HCT116 (cell line): ENCODE data around the gene CBR4. TPM values are rescaled to one million over a fixed set of nuclear protein-coding genes. Genes with fewer than 3 reads are reported as not detected.
"Not testable (repeated sequence)": the region's sequence is repeated elsewhere in the genome, so short reads cannot be mapped to it uniquely, and the experiment has no call there.

Experiments
- ATAC-seq: fragments of 200-7000 bp; cut with Tn5 transposase; 2 replicates; pipeline ENCODE4 v1.9.1; 2020; ENCODE audit warnings: mild to moderate bottlenecking, moderate library complexity
- BruUV-seq: library from RNA; stranded (reverse); fragments of 400-500 nt; replicated peaks from 2 replicates; lab custom pipeline; 2021; lab: Mats Ljungman, UMichigan
- CTCF ChIA-PET: fragments of 300-600 bp; sonication (Branson Sonifier 250); formaldehyde crosslinking; loops from one replicate; lab custom pipeline; 2021; ENCODE audit warnings: antibody characterized with exemption; lab: Charles Lee
- POLR2A ChIA-PET: fragments of 300-600, 350-600 bp; sonication (Branson Sonifier 250); formaldehyde crosslinking; loops from one replicate; lab custom pipeline; 2021; ENCODE audit warnings: antibody characterized with exemption; lab: Charles Lee
- RAD21 ChIA-PET, 2 experiments: fragments of 300-600 bp; sonication (Branson Sonifier 250); formaldehyde crosslinking; loops; one replicate each; lab custom pipeline; 2023; ENCODE audit warnings: low total read pairs in 2 of 2; ENCODE audit not compliant: uncharacterized antibody in 2 of 2, unreplicated experiment in 2 of 2, low non-redundant PET in 1 of 2; lab: Charles Lee
- DNase-seq: peaks from one replicate; pipeline ENCODE4 v3.0.0-alpha.2; 2010; ENCODE audit warnings: low read depth, low spot score
- H2AFZ ChIP-seq: fragments of 200-600 bp; shearing (Covaris generic), sonication (generic); 2 replicates; pipeline ENCODE4 v1.6.1; 2017; ENCODE audit warnings: low read depth, mixed run types, mixed read lengths, antibody characterized with exemption, low read length; ENCODE audit not compliant: poor library complexity, severe bottlenecking
- H3K27ac ChIP-seq: 2 replicates; pipeline ENCODE4 v1.5.1; 2012; ENCODE audit warnings: low read depth, low read length
- H3K27me3 ChIP-seq: fragments of 200-600 bp; sonication (generic); 2 replicates; pipeline ENCODE4 v1.6.1; 2016; ENCODE audit warnings: mixed run types, low read length, mixed read lengths; ENCODE audit not compliant: insufficient read depth
- H3K36me3 ChIP-seq, 2 experiments: fragments of 200-500 bp in 1 of 2; fragments of 200-600 bp in 1 of 2; sonication (Bioruptor generic) in 1 of 2; sonication (generic) in 1 of 2; 2 replicates each; pipeline versions ENCODE4 v1.5.1 to v1.6.1; 2014 to 2016; ENCODE audit warnings: low read length in 2 of 2, inconsistent platforms in 1 of 2, mixed read lengths in 1 of 2, mixed run types in 1 of 2; ENCODE audit not compliant: insufficient read depth in 2 of 2, control insufficient read depth in 1 of 2
- H3K4me1 ChIP-seq, 2 experiments: fragments of 200-600 bp in 1 of 2; sonication (generic) in 1 of 2; 2 replicates each; pipeline versions ENCODE4 v1.5.1 to v1.6.1; 2012 to 2017; ENCODE audit warnings: low read length in 2 of 2, inconsistent platforms in 1 of 2, mild to moderate bottlenecking in 1 of 2, mixed read lengths in 1 of 2, mixed run types in 1 of 2, moderate library complexity in 1 of 2; ENCODE audit not compliant: insufficient read depth in 2 of 2, control insufficient read depth in 1 of 2
- H3K4me2 ChIP-seq: fragments of 200-600 bp; sonication (generic); 2 replicates; pipeline ENCODE4 v1.6.1; 2017; ENCODE audit warnings: mixed run types, low read length, mixed read lengths
- H3K4me3 ChIP-seq, 2 experiments: fragments of 200-600 bp in 1 of 2; sonication (generic) in 1 of 2; replicated peaks in 1 of 2; 2 replicates each; pipeline ENCODE4 v1.5.1; 2011 to 2016; ENCODE audit warnings: low read length in 2 of 2, control low read depth in 1 of 2, low read depth in 1 of 2, mild to moderate bottlenecking in 1 of 2, mixed read lengths in 1 of 2, mixed run types in 1 of 2
- H3K79me2 ChIP-seq: fragments of 200-600 bp; sonication (generic); 2 replicates; pipeline ENCODE4 v1.6.1; 2017; ENCODE audit warnings: mild to moderate bottlenecking, mixed run types, low read length, moderate library complexity, mixed read lengths; ENCODE audit not compliant: insufficient read depth
- H3K9ac ChIP-seq: fragments of 200-600 bp; sonication (generic); 2 replicates; pipeline ENCODE4 v1.6.1; 2016; ENCODE audit warnings: low read length, mixed read lengths
- H3K9me2 ChIP-seq: fragments of 200-600 bp; sonication (generic), shearing (Covaris generic); 2 replicates; pipeline ENCODE4 v1.6.1; 2017; ENCODE audit warnings: mixed run types, mild to moderate bottlenecking, moderate library complexity; ENCODE audit not compliant: insufficient read depth
- H3K9me3 ChIP-seq, 2 experiments: fragments of 200-500 bp in 1 of 2; fragments of 200-600 bp in 1 of 2; sonication (Bioruptor generic) in 1 of 2; sonication (generic) in 1 of 2; 2 replicates each; pipeline ENCODE4 v1.6.1; 2014 to 2017; ENCODE audit warnings: low read length in 2 of 2, mixed read lengths in 2 of 2, inconsistent platforms in 1 of 2, low read depth in 1 of 2, mild to moderate bottlenecking in 1 of 2, mixed run types in 1 of 2, moderate library complexity in 1 of 2; ENCODE audit not compliant: control insufficient read depth in 1 of 2, insufficient read depth in 1 of 2
- H4K20me1 ChIP-seq: fragments of 200-600 bp; sonication (generic), shearing (Covaris generic); 2 replicates; pipeline ENCODE4 v1.6.1; 2017; ENCODE audit warnings: mixed run types, mild to moderate bottlenecking, moderate library complexity; ENCODE audit not compliant: insufficient read depth
- CBX3 ChIP-seq: IDR thresholded peaks from 2 replicates; pipeline ENCODE4 v1.6.1; 2012; ENCODE audit warnings: low read depth
- EZH2 ChIP-seq: fragments of 200-600 bp; sonication (generic); IDR thresholded peaks from 2 replicates; pipeline ENCODE4 v1.6.1; 2017; ENCODE audit warnings: antibody characterized with exemption, mixed run types
- JUND ChIP-seq: IDR thresholded peaks from 2 replicates; pipeline ENCODE4 v1.6.1; 2012
- POLR2A ChIP-seq: IDR thresholded peaks from 2 replicates; pipeline ENCODE4 v1.7.0; 2011; ENCODE audit warnings: borderline replicate concordance; ENCODE audit not compliant: insufficient read depth, insufficient read length; ENCODE audit errors: extremely low read depth
- POLR2AphosphoS5 ChIP-seq: IDR thresholded peaks from 2 replicates; pipeline ENCODE4 v1.6.1; 2011; ENCODE audit warnings: mild to moderate bottlenecking, low read depth, low read length, moderate library complexity
- REST ChIP-seq: IDR thresholded peaks from 2 replicates; pipeline ENCODE4 v1.6.1; 2012; ENCODE audit warnings: low read depth
- SRF ChIP-seq: IDR thresholded peaks from 2 replicates; pipeline ENCODE4 v1.6.1; 2012; ENCODE audit warnings: low read depth
- TCF7L2 ChIP-seq: IDR thresholded peaks from 2 replicates; pipeline ENCODE4 v1.7.0; 2011; ENCODE audit warnings: borderline replicate concordance, inconsistent platforms; ENCODE audit not compliant: insufficient read depth, insufficient read length; ENCODE audit errors: extremely low read depth
- YY1 ChIP-seq: IDR thresholded peaks from 2 replicates; pipeline ENCODE4 v1.6.1; 2011; ENCODE audit warnings: low read length, low read depth, moderate library complexity, mild to moderate bottlenecking; ENCODE audit not compliant: insufficient replicate concordance; ENCODE audit errors: extremely low read depth
- ZFX ChIP-seq: fragments of 450-650 bp; IDR thresholded peaks from 2 replicates; pipeline ENCODE4 v1.6.1; 2017
- ZNF274 ChIP-seq: fragments of 200-500 bp; sonication (Bioruptor generic); IDR thresholded peaks from 2 replicates; pipeline ENCODE4 v1.6.1; 2014; ENCODE audit warnings: mild to moderate bottlenecking, low read depth, low read length, inconsistent platforms
- intact Hi-C: fragments of 100-400 bp; cut with micrococcal nuclease; formaldehyde crosslinking; loops from 2 replicates; pipeline ENCODE4 v1.10.0; 2022
- total RNA-seq: library from RNA; stranded (reverse); gene quantifications from one replicate; pipeline ENCODE4 v1.2.1, GENCODE V29; 2021; ENCODE audit not compliant: unreplicated experiment

The CBR4 gene
- total RNA-seq, 1 experiment from 2014 or later: 32.3 TPM

GRCh38 chr4:169037506-169037905 is 27.5 kb upstream of the CBR4 start (continued):
- TF ChIP-seq POLR2AphosphoS5: no peak
- no peak for TF ChIP-seq EZH2
- TF ChIP-seq POLR2A: no peak
- no peak for TF ChIP-seq ZNF274
- no peak for TF ChIP-seq ZFX
- no peak for TF ChIP-seq JUND
- TF ChIP-seq TCF7L2: no peak
- TF ChIP-seq, all 23 proteins: peak for 0

DNA sequence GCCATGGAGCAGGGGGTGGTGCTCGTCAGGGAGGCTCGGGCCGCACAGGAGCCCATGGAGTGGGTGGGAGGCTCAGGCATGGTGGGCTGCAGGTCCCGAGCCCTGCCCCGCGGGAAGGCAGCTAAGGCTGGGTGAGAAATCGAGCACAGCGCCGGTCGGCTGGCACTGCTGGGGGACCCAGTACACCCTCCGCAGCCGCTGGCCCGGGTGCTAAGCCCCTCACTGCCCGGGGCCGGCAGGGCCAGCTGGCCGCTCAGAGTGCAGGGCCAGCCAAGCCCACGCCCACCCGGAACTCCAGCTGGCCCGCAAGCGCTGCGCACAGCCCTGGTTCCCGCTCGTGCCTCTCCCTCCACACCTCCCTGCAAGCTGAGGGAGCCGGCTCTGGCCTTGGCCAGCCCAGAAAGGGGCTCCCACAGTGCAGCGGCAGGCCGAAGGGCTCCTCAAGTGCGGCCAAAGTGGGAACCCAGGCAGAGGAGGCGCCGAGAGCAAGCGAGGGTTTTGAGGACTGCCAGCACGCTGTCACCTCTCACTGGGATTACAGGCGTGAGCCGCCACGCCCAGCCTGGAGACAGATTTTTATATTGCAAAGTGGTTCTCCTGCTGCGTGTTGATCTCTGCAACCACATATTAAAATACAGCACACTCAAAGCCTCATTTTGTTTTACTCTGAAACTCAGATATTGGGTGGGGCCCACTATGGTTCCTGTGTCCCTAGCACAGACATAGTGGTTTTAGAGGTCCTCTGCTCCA is 26.0 kb upstream of the CBR4 start:
- H3K27ac ChIP-seq, H3K36me3 ChIP-seq, RAD21 ChIA-PET, BruUV-seq, H3K4me3 ChIP-seq, ATAC-seq, H3K4me2 ChIP-seq, intact Hi-C loops, H3K9me3 ChIP-seq, DNase-seq, H4K20me1 ChIP-seq, H2AFZ ChIP-seq, H3K9me2 ChIP-seq, H3K9ac ChIP-seq, POLR2A ChIA-PET, H3K27me3 ChIP-seq, CTCF ChIA-PET, H3K79me2 ChIP-seq: not testable (repeated sequence)
- H3K4me1 ChIP-seq: peaks cover 8 to 41% of the 10 kb centered on the region in 2 experiments; a peak in 3 of 4 replicates

DNA sequence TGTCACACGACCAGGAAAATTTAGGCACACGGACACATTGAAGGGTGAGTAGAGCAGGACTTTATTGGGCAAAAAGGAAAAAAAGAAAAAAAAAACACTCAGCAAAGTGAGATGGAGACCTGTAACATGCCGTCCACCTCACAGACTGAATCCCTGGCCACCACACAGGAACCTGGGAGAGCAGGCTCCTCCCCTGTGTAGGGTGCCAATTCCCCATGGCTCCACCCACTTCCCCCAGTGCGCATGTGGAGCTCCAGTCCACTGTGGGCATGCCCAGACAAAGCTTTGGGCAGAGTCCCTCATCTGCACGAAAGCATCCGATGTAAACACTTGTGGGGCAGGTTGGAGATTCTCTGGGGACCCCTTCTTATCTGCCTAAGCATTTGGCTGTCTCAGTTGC is 23.6 kb upstream of the CBR4 start:
- Histone ChIP-seq H4K20me1 (no peaks in the 10 kb centered on the region), H3K9me2 (no peaks in the 10 kb centered on the region), H3K4me2 (peak overlapping the region; percentile 52), H3K79me2 (no peaks in the 10 kb centered on the region), H3K9ac (no peak overlapping the region), H3K27me3 (no peaks in the 10 kb centered on the region), H2AFZ (no peak overlapping the region), H3K4me1 (peaks cover 15 to 59% of the 10 kb centered on the region in 2 experiments; a peak in 3 of 4 replicates), H3K36me3 (no peaks in the 10 kb centered on the region), H3K9me3 (no peaks in the 10 kb centered on the region), H3K27ac (peak overlapping the region; percentile 43; the same call in 1 of the 2 replicates), H3K4me3 (peak overlapping the region in 1 of 2 experiments; percentile 14; a peak in 1 of 4 replicates)
- ATAC-seq: peak; percentile 94
- ChIA-PET RAD21 (no interaction called here), CTCF (interaction anchor here (0.6 to 1.3 kb wide), 2 partner anchors 24 to 43 kb away, joined by 3 to 6 read pairs; partner anchors contain the start of gene CBR4), POLR2A (interaction anchor here (0.7 to 1.8 kb wide), 4 partner anchors 9 to 82 kb away, joined by 5 to 11 read pairs (median 6); partner anchors contain the start of gene CBR4)
- intact Hi-C loops: loop anchor here (5.0 kb wide), 1 partner anchor 239 kb away; the partner anchor contains the start of gene SH3RF1
- TF ChIP-seq SRF (no peak), REST (no peak), CBX3 (0 out of 2 replicates have a peak, but pooled peaks have one; percentile 44), POLR2AphosphoS5 (peak; percentile 70), YY1 (peak; percentile 25)
- peak; percentile 62 for DNase-seq
- no TSS peak for BruUV-seq
